Measurements from ENCODE around the gene NBEA.
"Not testable (repeated sequence)": the region's sequence is repeated elsewhere in the genome, so short reads cannot be mapped to it uniquely, and the experiment has no call there.

The NBEA gene

DNA sequence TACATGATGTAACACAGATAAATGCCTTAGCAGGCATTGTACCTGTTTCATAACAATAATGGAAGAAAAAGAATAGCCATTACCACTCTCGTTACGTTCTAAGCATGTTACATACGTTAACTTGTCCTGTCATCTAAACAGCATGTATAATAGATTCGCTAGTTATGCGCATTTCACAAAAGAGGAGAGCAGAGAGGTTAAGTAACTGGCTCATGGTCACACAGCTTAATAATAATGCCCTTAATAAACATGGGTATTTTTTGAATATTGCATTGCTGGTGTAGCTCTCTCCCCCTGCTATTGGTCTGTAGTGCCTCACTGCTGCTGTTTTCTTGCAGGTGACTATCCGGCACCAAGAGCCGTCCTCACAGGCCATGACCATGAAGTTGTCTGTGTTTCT, 722.7 kb downstream of the NBEA start:
- no peak for DNase-seq (ENCODE audit: low spot score)

DNA sequence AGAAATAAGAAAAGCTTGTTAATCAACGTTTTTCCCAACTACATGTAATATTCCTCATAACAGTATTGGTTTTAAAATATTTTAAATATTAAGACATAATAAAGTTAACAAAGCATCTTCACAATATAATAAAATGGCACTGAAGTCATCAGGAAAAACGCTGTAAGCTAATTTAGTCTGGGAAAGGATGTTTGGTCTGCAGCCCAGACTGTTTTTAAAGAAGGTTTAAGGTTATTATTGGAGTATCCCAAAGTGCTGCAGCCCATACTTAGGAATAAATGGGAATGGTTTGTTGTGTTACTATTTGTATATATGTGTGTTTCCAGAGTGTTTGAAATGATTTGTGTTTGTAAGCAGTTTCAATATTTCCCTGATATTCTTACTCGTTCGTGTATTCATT, 727.3 kb downstream of the NBEA start:
- no peak for DNase-seq (ENCODE audit: low spot score)

DNA sequence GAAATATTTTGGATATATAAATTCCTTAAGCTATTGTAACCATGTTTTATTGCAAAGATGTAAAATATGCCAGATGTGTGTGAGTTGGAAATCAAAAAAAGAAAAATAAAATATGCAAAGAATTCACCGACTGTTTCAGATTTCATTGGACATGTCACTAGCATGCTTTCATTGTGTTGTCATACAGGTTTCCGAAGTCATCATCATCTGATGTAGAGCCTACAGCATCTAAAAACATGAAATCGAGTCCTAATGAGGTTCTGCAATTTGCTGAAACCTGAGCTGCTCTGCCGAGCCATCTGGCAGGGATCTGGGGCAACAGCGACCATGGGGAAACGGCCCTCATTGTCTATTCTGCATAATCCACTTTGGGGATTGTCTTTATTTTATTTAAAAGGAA, 730.5 kb downstream of the NBEA start:
- DNase-seq (ENCODE audit: low spot score): no peak

- no peak for DNase-seq (ENCODE audit: low spot score)
Measured at GRCh38 chr13:35675651-35676050, 733.6 kb downstream of the NBEA start.

DNA sequence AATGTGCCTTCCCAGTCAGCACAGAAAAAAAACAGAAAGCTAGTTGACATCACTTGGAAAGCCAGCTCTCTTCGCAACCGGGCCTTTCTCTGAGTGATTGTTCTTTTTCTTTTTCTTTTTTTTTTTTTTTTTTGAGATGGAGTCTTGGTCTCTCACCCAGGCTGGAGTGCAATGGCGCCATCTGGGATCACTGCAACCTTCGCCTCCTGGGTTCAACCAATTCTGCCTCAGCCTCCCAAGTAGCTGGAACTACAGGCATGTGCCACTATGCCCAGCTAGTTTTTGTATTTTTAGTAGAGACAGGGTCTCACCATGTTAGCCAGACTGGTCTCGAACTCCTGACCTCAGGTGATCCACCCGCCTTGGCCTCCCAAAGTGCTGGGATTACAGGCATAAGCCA, 735.8 kb downstream of the NBEA start:
- not testable (repeated sequence) for DNase-seq (ENCODE audit: low spot score)

- no peak for DNase-seq (ENCODE audit: low spot score)
Measured at GRCh38 chr13:35681685-35682084, 739.6 kb downstream of the NBEA start.

- no peak for DNase-seq (ENCODE audit: low spot score)
Measured at GRCh38 chr13:35684432-35684831, 742.4 kb downstream of the NBEA start.

DNA sequence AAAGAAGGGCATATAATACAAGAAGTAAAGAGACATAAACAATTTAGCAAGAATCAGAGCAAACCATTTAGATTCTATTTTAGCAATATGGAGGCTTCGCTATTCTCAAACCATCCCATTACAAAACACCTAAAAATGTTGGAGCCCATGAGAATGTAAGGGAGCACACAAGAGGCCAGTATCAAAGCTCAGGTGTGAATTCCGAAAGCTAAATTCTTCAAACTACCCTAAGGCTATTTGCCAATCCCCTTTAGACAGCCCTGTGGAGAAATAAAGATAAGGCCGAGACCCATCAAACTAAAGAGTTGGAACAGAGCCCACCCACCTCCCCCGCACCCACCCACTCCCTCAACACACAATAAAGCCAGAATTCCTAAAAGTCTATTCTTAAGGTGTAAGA, 745.3 kb downstream of the NBEA start:
- no peak for DNase-seq (ENCODE audit: low spot score)

GRCh38 chr13:35690581-35691207, 748.6 kb downstream of the NBEA start:
- no peak for DNase-seq (ENCODE audit: low spot score)

DNA sequence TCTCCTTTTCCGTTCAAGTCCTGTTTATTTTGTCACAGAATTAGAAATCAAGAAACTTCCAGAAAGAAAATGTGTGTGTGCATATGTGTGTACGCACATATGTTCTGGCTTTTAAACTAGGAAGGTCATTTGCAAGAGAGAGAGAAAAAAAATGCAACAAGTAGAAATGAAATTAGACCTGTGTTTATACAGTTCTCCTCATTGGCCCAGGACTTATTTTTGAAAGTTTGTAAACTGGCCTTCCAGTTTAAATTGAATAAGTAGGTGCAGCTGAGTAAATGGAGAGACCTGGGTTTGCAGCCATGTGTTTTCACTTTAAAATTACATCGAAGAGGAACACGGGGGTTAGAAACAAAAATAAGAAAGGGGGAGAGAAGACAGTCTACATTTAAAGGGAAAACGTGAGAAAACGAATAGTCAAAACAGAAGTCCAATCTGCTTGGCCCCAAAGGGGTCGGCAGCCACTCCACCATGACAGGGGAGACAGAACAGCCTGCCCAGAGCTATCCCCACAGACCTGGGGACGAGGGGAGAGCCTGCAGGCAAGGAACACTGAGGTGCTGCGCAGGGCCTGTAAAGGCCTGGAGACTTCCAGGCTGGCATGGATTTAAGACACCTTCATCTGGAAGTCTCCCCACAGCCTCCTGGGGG, 751.2 kb downstream of the NBEA start:
- DNase-seq (ENCODE audit: low spot score): no peak

GRCh38 chr13:35694031-35694430, 752.0 kb downstream of the NBEA start:
- DNase-seq (ENCODE audit: low spot score): no peak

GRCh38 chr13:35694549-35695447, 752.7 kb downstream of the NBEA start:
- no peak for DNase-seq (ENCODE audit: low spot score)

GRCh38 chr13:35695448-35695770, 753.3 kb downstream of the NBEA start:
- DNase-seq (ENCODE audit: low spot score): no peak

DNA sequence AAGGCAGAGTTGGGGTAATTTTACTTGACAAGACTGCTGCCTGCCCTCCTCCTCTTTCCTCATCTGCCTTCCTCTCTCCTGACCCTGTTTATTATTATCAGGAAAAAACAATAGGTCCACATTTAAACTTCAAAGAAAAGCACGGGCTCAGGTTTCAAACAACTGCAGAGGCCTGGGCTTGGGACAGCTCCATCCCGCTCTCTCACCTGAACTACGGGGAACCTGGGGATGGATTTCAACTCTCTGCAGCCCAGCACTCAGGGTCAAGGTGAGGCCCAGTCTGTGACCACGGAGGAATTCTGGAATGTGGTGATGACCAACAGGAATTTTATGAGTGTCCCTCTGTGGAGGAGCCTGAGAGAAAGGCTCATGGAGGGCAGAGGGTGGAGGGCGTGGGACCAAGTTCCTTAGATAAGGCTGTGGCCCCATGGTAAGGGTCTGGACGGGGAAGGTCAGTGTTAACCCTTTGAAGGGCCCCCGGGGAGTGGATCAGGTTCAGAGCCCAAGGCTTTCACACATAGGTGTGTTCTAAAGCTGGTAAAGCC, 755.2 kb downstream of the NBEA start:
- no peak for DNase-seq (ENCODE audit: low spot score)

- no peak for DNase-seq (ENCODE audit: low spot score)
Measured at GRCh38 chr13:35698911-35699576, 757.0 kb downstream of the NBEA start.

- no peak for DNase-seq (ENCODE audit: low spot score)
Measured at GRCh38 chr13:35699825-35700510, 757.9 kb downstream of the NBEA start.

DNA sequence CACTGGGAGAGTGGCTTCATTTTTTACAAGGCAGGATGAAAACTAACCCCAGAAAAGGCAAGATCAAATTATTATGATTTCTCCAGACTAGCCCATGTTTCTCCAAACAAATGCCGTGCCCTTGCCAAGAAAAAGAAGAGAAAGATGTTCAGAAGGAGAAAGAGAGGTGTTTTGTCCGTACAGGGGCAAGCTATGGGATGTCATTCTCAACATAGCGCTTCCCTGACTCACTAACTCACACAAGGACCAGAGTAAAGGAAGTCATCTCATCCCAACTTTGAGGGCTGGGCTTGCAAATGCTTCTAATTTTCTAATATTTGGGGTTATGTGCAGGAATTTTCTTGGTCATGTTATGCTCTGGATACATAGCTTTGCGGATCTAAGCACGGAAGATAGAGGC, 758.6 kb downstream of the NBEA start:
- no peak for DNase-seq (ENCODE audit: low spot score)

DNA sequence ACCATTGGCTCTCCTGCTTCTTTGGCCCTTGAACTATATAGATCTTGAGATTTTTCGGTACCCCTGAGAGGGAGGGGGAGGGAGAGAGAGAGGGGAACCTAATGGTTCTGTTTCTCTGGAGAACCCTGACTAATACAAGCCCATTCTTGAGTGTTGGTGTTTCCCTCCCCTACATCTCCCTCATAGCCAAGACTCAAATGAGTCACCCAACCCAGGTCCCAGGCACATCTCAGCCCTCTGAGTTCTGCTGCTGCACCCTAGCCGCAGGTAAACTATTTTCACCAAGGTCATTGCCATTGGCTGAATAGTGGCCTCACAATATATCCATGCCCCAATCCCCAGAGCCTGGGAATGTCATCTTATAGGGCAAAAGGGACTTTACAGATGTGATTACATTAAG, 760.2 kb downstream of the NBEA start:
- DNase-seq (ENCODE audit: low spot score): no peak

GRCh38 chr13:35703061-35703460, 761.0 kb downstream of the NBEA start:
- no peak for DNase-seq (ENCODE audit: low spot score)

- no peak for DNase-seq (ENCODE audit: low spot score)
Measured at GRCh38 chr13:35704331-35704730, 762.3 kb downstream of the NBEA start.

- DNase-seq (ENCODE audit: low spot score): no peak
Measured at GRCh38 chr13:35706281-35706680, 764.2 kb downstream of the NBEA start.

GRCh38 chr13:35706721-35707120, 764.7 kb downstream of the NBEA start:
- no peak for DNase-seq (ENCODE audit: low spot score)

Measured in ecto neural progenitor cell (in vitro differentiated cells).